ENCODE data around the gene RPS25.
"Not testable (repeated sequence)": the region's sequence is repeated elsewhere in the genome, so short reads cannot be mapped to it uniquely, and the experiment has no call there.

Gene RPS25

DNA sequence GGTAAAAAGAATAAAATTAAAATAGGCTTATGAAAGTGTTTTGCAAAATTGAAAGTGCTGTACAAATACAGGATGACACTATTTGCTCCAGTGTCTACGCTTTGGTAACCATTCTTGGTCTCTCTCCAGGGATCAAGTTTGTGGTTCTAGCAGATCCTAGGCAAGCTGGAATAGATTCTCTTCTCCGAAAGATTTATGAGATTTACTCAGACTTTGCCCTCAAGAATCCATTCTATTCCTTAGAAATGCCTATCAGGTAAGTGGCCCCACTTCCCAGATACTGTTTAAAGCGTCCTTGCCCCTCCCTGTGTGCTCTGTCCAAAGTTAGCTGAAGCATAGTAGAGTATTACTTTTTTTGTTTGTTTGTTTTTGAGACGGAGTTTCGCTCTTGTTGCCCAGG, 3.5 kb upstream of the RPS25 start:
- H3K4me1 Mint-ChIP-seq = peaks cover 41% of the 10 kb centered on the region
- no peak for ATAC-seq (replicated peaks; ENCODE audit: extremely low read depth, poor library complexity, severe bottlenecking)
- no peak overlapping the region for H3K27ac Mint-ChIP-seq (ENCODE audit: low read depth)
- peaks cover 60% of the 10 kb centered on the region for H3K36me3 Mint-ChIP-seq (ENCODE audit: insufficient read depth)
- H3K9me3 Mint-ChIP-seq = no peaks in the 10 kb centered on the region
- no peak overlapping the region for H3K4me3 Mint-ChIP-seq
- H3K27me3 Mint-ChIP-seq = no peaks in the 10 kb centered on the region
- DNase-seq (ENCODE audit: low spot score in 2 of 2) = no peak

GRCh38 chr11:119019996-119020395, 1.9 kb upstream of the RPS25 start:
- peaks cover 55% of the 10 kb centered on the region for H3K4me1 Mint-ChIP-seq
- no peaks in the 10 kb centered on the region for H3K27me3 Mint-ChIP-seq
- no peak for DNase-seq (ENCODE audit: low spot score in 2 of 2)
- peak overlapping the region; percentile 98 for H3K4me3 Mint-ChIP-seq
- ATAC-seq (replicated peaks; ENCODE audit: extremely low read depth, poor library complexity, severe bottlenecking) = no peak
- peak overlapping the region; percentile 99 for H3K27ac Mint-ChIP-seq (ENCODE audit: low read depth)
- no peaks in the 10 kb centered on the region for H3K9me3 Mint-ChIP-seq
- peaks cover 66% of the 10 kb centered on the region for H3K36me3 Mint-ChIP-seq (ENCODE audit: insufficient read depth)

- H3K36me3 Mint-ChIP-seq (ENCODE audit: insufficient read depth) = peaks cover 70% of the 10 kb centered on the region
- not testable (repeated sequence) for ATAC-seq (replicated peaks; ENCODE audit: extremely low read depth, poor library complexity, severe bottlenecking); DNase-seq (ENCODE audit: low spot score in 2 of 2); H3K27me3 Mint-ChIP-seq; H3K9me3 Mint-ChIP-seq
- H3K27ac Mint-ChIP-seq (ENCODE audit: low read depth) = peak overlapping the region; percentile 99
- peaks cover 41% of the 10 kb centered on the region for H3K4me1 Mint-ChIP-seq
- peak overlapping the region; percentile 98 for H3K4me3 Mint-ChIP-seq
Observed at GRCh38 chr11:119017377-119017776, 766 bp downstream of the RPS25 start.

DNA sequence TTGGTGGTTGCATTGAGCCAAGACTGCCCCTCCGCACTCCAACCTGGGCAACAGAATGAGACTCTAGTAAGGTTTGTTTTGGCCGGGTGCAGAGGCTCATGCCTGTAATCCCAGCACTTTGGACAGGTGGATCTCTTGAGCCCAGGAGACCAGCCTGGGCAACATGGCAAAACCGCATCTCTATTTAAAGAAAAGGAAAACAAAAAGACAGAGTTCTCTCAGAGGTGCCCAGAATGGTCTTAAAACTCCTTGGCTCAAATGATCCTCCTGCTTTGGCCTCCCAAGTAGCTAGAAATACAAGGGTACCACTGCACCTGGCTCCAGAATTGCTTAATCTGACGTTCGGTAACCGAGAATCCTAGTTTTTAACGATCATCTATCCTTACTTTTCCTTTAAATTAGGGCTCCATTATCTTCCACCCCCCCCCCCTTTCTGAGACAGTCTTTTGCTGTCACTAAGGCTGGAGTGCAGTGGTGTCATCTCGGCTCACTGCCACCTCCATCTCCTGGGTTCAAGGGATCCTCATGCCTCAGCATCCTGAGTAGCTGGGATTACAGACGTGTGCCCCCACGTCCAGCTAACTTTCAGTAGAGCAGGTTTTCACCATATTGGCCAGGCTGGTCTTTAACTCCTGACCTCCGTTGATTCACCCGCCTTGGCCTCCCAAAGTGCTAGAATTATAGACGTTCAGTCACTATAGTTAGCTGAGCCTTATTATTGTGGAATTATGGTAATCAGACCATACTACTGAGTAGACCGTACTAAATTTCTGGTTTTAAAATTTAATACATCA, 1.7 kb downstream of the RPS25 start:
- Mint-ChIP-seq H3K4me1 (peaks cover 41% of the 10 kb centered on the region), H3K36me3 (ENCODE audit: insufficient read depth) (peaks cover 63% of the 10 kb centered on the region), H3K27me3 (no peaks in the 10 kb centered on the region), H3K9me3 (no peaks in the 10 kb centered on the region), H3K27ac (ENCODE audit: low read depth) (peak overlapping the region; percentile 99), H3K4me3 (peak overlapping the region; percentile 32)
- DNase-seq (ENCODE audit: low spot score in 2 of 2) (no peak), ATAC-seq (replicated peaks; ENCODE audit: extremely low read depth, poor library complexity, severe bottlenecking) (no peak)

GRCh38 chr11:119015054-119015611, 3.0 kb downstream of the RPS25 start:
- Mint-ChIP-seq H3K4me3 (peak overlapping the region; percentile 32), H3K4me1 (peaks cover 38% of the 10 kb centered on the region), H3K27me3 (no peaks in the 10 kb centered on the region), H3K27ac (ENCODE audit: low read depth) (peak overlapping the region; percentile 82), H3K36me3 (ENCODE audit: insufficient read depth) (peaks cover 62% of the 10 kb centered on the region), H3K9me3 (no peaks in the 10 kb centered on the region)
- ATAC-seq (replicated peaks; ENCODE audit: extremely low read depth, poor library complexity, severe bottlenecking) (no peak), DNase-seq (ENCODE audit: low spot score in 2 of 2) (no peak)

GRCh38 chr11:119014209-119014924, 3.8 kb downstream of the RPS25 start:
- ATAC-seq (replicated peaks; ENCODE audit: extremely low read depth, poor library complexity, severe bottlenecking) = no peak
- Mint-ChIP-seq H3K27ac (ENCODE audit: low read depth) (no peak overlapping the region), H3K36me3 (ENCODE audit: insufficient read depth) (peaks cover 64% of the 10 kb centered on the region), H3K27me3 (no peaks in the 10 kb centered on the region), H3K4me1 (peaks cover 33% of the 10 kb centered on the region), H3K9me3 (no peaks in the 10 kb centered on the region), H3K4me3 (no peak overlapping the region)
- no peak for DNase-seq (ENCODE audit: low spot score in 2 of 2)

GRCh38 chr11:119012629-119013170, 5.4 kb downstream of the RPS25 start:
- DNase-seq (ENCODE audit: low spot score in 2 of 2) = no peak
- Mint-ChIP-seq H3K27me3 (no peaks in the 10 kb centered on the region), H3K4me3 (no peak overlapping the region), H3K9me3 (no peaks in the 10 kb centered on the region), H3K36me3 (ENCODE audit: insufficient read depth) (peaks cover 57% of the 10 kb centered on the region), H3K4me1 (peaks cover 19% of the 10 kb centered on the region), H3K27ac (ENCODE audit: low read depth) (peak overlapping the region; percentile 12)
- no peak for ATAC-seq (replicated peaks; ENCODE audit: extremely low read depth, poor library complexity, severe bottlenecking)

- ATAC-seq (replicated peaks; ENCODE audit: extremely low read depth, poor library complexity, severe bottlenecking) (no peak), DNase-seq (ENCODE audit: low spot score in 2 of 2) (no peak)
- Mint-ChIP-seq H3K4me1 (peaks cover 13% of the 10 kb centered on the region), H3K27ac (ENCODE audit: low read depth) (no peak overlapping the region), H3K36me3 (ENCODE audit: insufficient read depth) (peaks cover 59% of the 10 kb centered on the region), H3K27me3 (no peaks in the 10 kb centered on the region), H3K4me3 (no peak overlapping the region), H3K9me3 (no peaks in the 10 kb centered on the region)
Observed at GRCh38 chr11:119011476-119012053, 6.6 kb downstream of the RPS25 start.

- Mint-ChIP-seq H3K36me3 (ENCODE audit: insufficient read depth) (peaks cover 65% of the 10 kb centered on the region), H3K27me3 (no peaks in the 10 kb centered on the region), H3K27ac (ENCODE audit: low read depth) (no peak overlapping the region), H3K9me3 (no peaks in the 10 kb centered on the region), H3K4me1 (no peaks in the 10 kb centered on the region), H3K4me3 (no peak overlapping the region)
- ATAC-seq (replicated peaks; ENCODE audit: extremely low read depth, poor library complexity, severe bottlenecking) (no peak), DNase-seq (ENCODE audit: low spot score in 2 of 2) (no peak)
Observed at GRCh38 chr11:119006656-119007055, 11.5 kb downstream of the RPS25 start.

GRCh38 chr11:119000906-119001305, 17.2 kb downstream of the RPS25 start:
- Mint-ChIP-seq H3K36me3 (ENCODE audit: insufficient read depth) (peaks cover 63% of the 10 kb centered on the region), H3K4me3 (no peak overlapping the region), H3K27ac (ENCODE audit: low read depth) (no peak overlapping the region), H3K27me3 (no peaks in the 10 kb centered on the region), H3K9me3 (no peaks in the 10 kb centered on the region), H3K4me1 (peaks cover 28% of the 10 kb centered on the region)
- DNase-seq (ENCODE audit: low spot score in 2 of 2) (no peak), ATAC-seq (replicated peaks; ENCODE audit: extremely low read depth, poor library complexity, severe bottlenecking) (no peak)

GRCh38 chr11:118998822-118999221, 19.3 kb downstream of the RPS25 start:
- Mint-ChIP-seq H3K4me1 (peaks cover 29% of the 10 kb centered on the region), H3K36me3 (ENCODE audit: insufficient read depth) (peaks cover 49% of the 10 kb centered on the region), H3K27ac (ENCODE audit: low read depth) (peak overlapping the region; percentile 96), H3K4me3 (peak overlapping the region; percentile 96), H3K9me3 (no peaks in the 10 kb centered on the region), H3K27me3 (no peaks in the 10 kb centered on the region)
- ATAC-seq (replicated peaks; ENCODE audit: extremely low read depth, poor library complexity, severe bottlenecking) (no peak), DNase-seq (ENCODE audit: low spot score in 2 of 2) (no peak)

- no peaks in the 10 kb centered on the region for H3K9me3 Mint-ChIP-seq
- peak; percentile 26 for ATAC-seq (replicated peaks; ENCODE audit: extremely low read depth, poor library complexity, severe bottlenecking)
- no peak for DNase-seq (ENCODE audit: low spot score in 2 of 2)
- H3K27ac Mint-ChIP-seq (ENCODE audit: low read depth) = peak overlapping the region; percentile 96
- H3K4me3 Mint-ChIP-seq = peak overlapping the region; percentile 96
- peaks cover 33% of the 10 kb centered on the region for H3K4me1 Mint-ChIP-seq
- H3K36me3 Mint-ChIP-seq (ENCODE audit: insufficient read depth) = peaks cover 45% of the 10 kb centered on the region
- H3K27me3 Mint-ChIP-seq = no peaks in the 10 kb centered on the region
Observed at GRCh38 chr11:118998388-118998717, 19.8 kb downstream of the RPS25 start.

Data from central memory CD8-positive, alpha-beta T cell (primary cell).